Measurements from ENCODE around the gene ZNF428. TPM values are rescaled to one million over a fixed set of nuclear protein-coding genes. Genes with fewer than 3 reads are reported as not detected.

Gene ZNF428
- polyA plus RNA-seq, 3 donors, result 3.8 to 5.6 (median 3.9) TPM

- no peaks in the 10 kb centered on the region for H3K36me3 ChIP-seq (replicated peaks in 1 of 2; ENCODE audit: control insufficient read depth in 1 of 2, insufficient read depth in 2 of 2, low read length in 2 of 2)
- H3K27ac Mint-ChIP-seq, result no peak overlapping the region
- H3K4me1 Mint-ChIP-seq, result peaks cover 9% of the 10 kb centered on the region
- no peaks in the 10 kb centered on the region for H3K79me2 ChIP-seq (ENCODE audit: insufficient read depth, low read length)
- H3K27ac ChIP-seq (ENCODE audit: low read depth in 1 of 2, low read length in 2 of 2), result no peak overlapping the region
- H3K4me3 ChIP-seq (replicated peaks in 1 of 3; ENCODE audit: low read depth in 2 of 3, low read length in 3 of 3), result no peak overlapping the region
- no peaks in the 10 kb centered on the region for H4K20me1 ChIP-seq (ENCODE audit: insufficient read depth, low read length)
- no peak overlapping the region for H3K4me2 ChIP-seq (replicated peaks; ENCODE audit: extremely low read depth, low read length, poor library complexity, severe bottlenecking)
- peaks cover 0 to 2% of the 10 kb centered on the region in 2 donors for H3K4me1 ChIP-seq (ENCODE audit: control insufficient read depth in 1 of 2, insufficient read depth in 2 of 2, low read length in 2 of 2)
- no peak overlapping the region for H3K4me3 Mint-ChIP-seq
- no peak for TF ChIP-seq CTCF (IDR thresholded peaks at IDR 0.05)
- H3K9me3 Mint-ChIP-seq, result peaks cover 0 to 8% (median 4%) of the 10 kb centered on the region in 7 donors
- intact Hi-C loops (cut with micrococcal nuclease), result no loop called here
- 79% methylated on average over 2 of the region's 5 CpGs for WGBS (ENCODE audit: insufficient coverage)
- no peaks in the 10 kb centered on the region for H3K9me3 ChIP-seq (replicated peaks in 1 of 2; ENCODE audit: control insufficient read depth in 1 of 2, insufficient read depth in 1 of 2, low read length in 2 of 2)
- no peak for DNase-seq
- H3K27me3 ChIP-seq (ENCODE audit: control insufficient read depth in 2 of 2, insufficient read depth in 2 of 2, low read length in 2 of 2), result peaks cover 0 to 27% of the 10 kb centered on the region in 2 donors
- no peaks in the 10 kb centered on the region for H3K36me3 Mint-ChIP-seq
- peaks cover 20 to 52% (median 36%) of the 10 kb centered on the region in 3 donors for H3K27me3 Mint-ChIP-seq (ENCODE audit: low read depth in 3 of 3)
- no peak overlapping the region for H3K9ac ChIP-seq (ENCODE audit: insufficient read depth, low read length, poor library complexity, severe bottlenecking)
- H2AFZ ChIP-seq (ENCODE audit: insufficient read depth, low read depth, low read length, poor library complexity, severe bottlenecking), result no peak overlapping the region
Measured at GRCh38 chr19:43631491-43631890, 12.1 kb upstream of the ZNF428 start.

GRCh38 chr19:43628646-43629326 is 9.4 kb upstream of the ZNF428 start:
- Mint-ChIP-seq H3K27me3 (ENCODE audit: low read depth in 3 of 3) (peaks cover 17 to 47% (median 36%) of the 10 kb centered on the region in 3 donors), H3K27ac (no peak overlapping the region), H3K4me3 (no peak overlapping the region), H3K4me1 (peaks cover 14% of the 10 kb centered on the region), H3K36me3 (no peaks in the 10 kb centered on the region), H3K9me3 (peaks cover 1 to 13% (median 5%) of the 10 kb centered on the region in 7 donors)
- WGBS (ENCODE audit: insufficient coverage), result no CpG with 5 or more reads among the region's 3 CpGs
- Histone ChIP-seq H3K79me2 (ENCODE audit: insufficient read depth, low read length) (no peaks in the 10 kb centered on the region), H3K27ac (ENCODE audit: low read depth in 1 of 2, low read length in 2 of 2) (no peak overlapping the region), H3K4me1 (ENCODE audit: control insufficient read depth in 1 of 2, insufficient read depth in 2 of 2, low read length in 2 of 2) (peaks cover 0 to 6% of the 10 kb centered on the region in 2 donors), H3K4me2 (replicated peaks; ENCODE audit: extremely low read depth, low read length, poor library complexity, severe bottlenecking) (no peak overlapping the region), H3K9me3 (replicated peaks in 1 of 2; ENCODE audit: control insufficient read depth in 1 of 2, insufficient read depth in 1 of 2, low read length in 2 of 2) (no peaks in the 10 kb centered on the region), H4K20me1 (ENCODE audit: insufficient read depth, low read length) (no peaks in the 10 kb centered on the region), H3K4me3 (replicated peaks in 1 of 3; ENCODE audit: low read depth in 2 of 3, low read length in 3 of 3) (no peak overlapping the region), H3K9ac (ENCODE audit: insufficient read depth, low read length, poor library complexity, severe bottlenecking) (no peak overlapping the region), H3K27me3 (ENCODE audit: control insufficient read depth in 2 of 2, insufficient read depth in 2 of 2, low read length in 2 of 2) (peaks cover 0 to 26% of the 10 kb centered on the region in 2 donors), H2AFZ (ENCODE audit: insufficient read depth, low read depth, low read length, poor library complexity, severe bottlenecking) (no peak overlapping the region), H3K36me3 (replicated peaks in 1 of 2; ENCODE audit: control insufficient read depth in 1 of 2, insufficient read depth in 2 of 2, low read length in 2 of 2) (no peaks in the 10 kb centered on the region)
- no peak for DNase-seq
- no peak for TF ChIP-seq CTCF (IDR thresholded peaks at IDR 0.05)
- intact Hi-C loops (cut with micrococcal nuclease), result no loop called here
